Endothelial cell of umbilical vein (primary cell): ENCODE results near the gene XIAP. TPM values are rescaled to one million over a fixed set of nuclear protein-coding genes. Genes with fewer than 3 reads are reported as not detected.

Source experiments
- BruUV-seq: library from RNA; stranded (reverse); fragments of 400-500 nt; replicated peaks from 2 replicates; lab custom pipeline; 2021; lab: Mats Ljungman, UMichigan
- CTCF ChIA-PET: fragments of 300-600, 350-600 bp; sonication (Branson Sonifier 250); formaldehyde crosslinking; loops from one replicate; lab custom pipeline; 2021; ENCODE audit warnings: antibody characterized with exemption, inconsistent platforms; lab: Charles Lee
- POLR2A ChIA-PET: fragments of 300-600, 350-600 bp; sonication (Branson Sonifier 250); formaldehyde crosslinking; loops from one replicate; lab custom pipeline; 2021; ENCODE audit warnings: antibody characterized with exemption, inconsistent platforms; lab: Charles Lee
- DNase-seq: peaks from one replicate; pipeline ENCODE4 v3.0.0-alpha.2; 2011; ENCODE audit warnings: low read depth, low spot score
- FAIRE-seq: peaks from 2 replicates; lab custom pipeline; 2011; peaks lifted over from hg19 to GRCh38; lab: Jason Lieb, UNC
- H2AFZ ChIP-seq: 2 replicates; pipeline ENCODE4 v1.6.0; 2012; ENCODE audit warnings: low read depth, low read length, control low read depth, inconsistent platforms
- H3K27ac ChIP-seq: 2 replicates; pipeline ENCODE4 v1.5.1; 2011; ENCODE audit warnings: low read depth, mild to moderate bottlenecking, control low read depth, low read length, moderate library complexity; ENCODE audit not compliant: insufficient read depth
- H3K27me3 ChIP-seq, 2 experiments: 2 replicates each; pipeline versions ENCODE4 v1.6.0 to v1.6.1; 2011; ENCODE audit warnings: low read length in 2 of 2, mixed read lengths in 1 of 2; ENCODE audit not compliant: control insufficient read depth in 2 of 2, insufficient read depth in 2 of 2
- H3K36me3 ChIP-seq, 2 experiments: 2 replicates in 1 of 2; 3 replicates in 1 of 2; pipeline ENCODE4 v1.5.1; 2011; ENCODE audit warnings: low read length in 2 of 2, mild to moderate bottlenecking in 1 of 2, moderate library complexity in 1 of 2; ENCODE audit not compliant: control insufficient read depth in 2 of 2, insufficient read depth in 2 of 2; ENCODE audit errors: extremely low read depth in 1 of 2
- H3K4me1 ChIP-seq: 3 replicates; pipeline ENCODE4 v1.5.1; 2011; ENCODE audit warnings: mild to moderate bottlenecking, low read length; ENCODE audit not compliant: control insufficient read depth, insufficient read depth; ENCODE audit errors: extremely low read depth
- H3K4me2 ChIP-seq: 2 replicates; pipeline ENCODE4 v1.6.1; 2011; ENCODE audit warnings: low read length, control low read depth, mixed read lengths; ENCODE audit not compliant: insufficient read depth
- H3K4me3 ChIP-seq, 3 experiments: fragments of 200-600 bp in 1 of 3; sonication (generic), shearing (Covaris generic) in 1 of 3; replicated peaks in 1 of 3; 2 replicates each; pipeline ENCODE4 v1.5.1; 2011 to 2016; ENCODE audit warnings: control low read depth in 3 of 3, low read length in 3 of 3, mild to moderate bottlenecking in 2 of 3, inconsistent platforms in 1 of 3, low read depth in 1 of 3, moderate library complexity in 1 of 3; ENCODE audit not compliant: insufficient read depth in 1 of 3
- H3K79me2 ChIP-seq: 2 replicates; pipeline ENCODE4 v1.6.0; 2012; ENCODE audit warnings: low read length, inconsistent platforms; ENCODE audit not compliant: control insufficient read depth, insufficient read depth
- H3K9ac ChIP-seq: replicated peaks from 2 replicates; pipeline ENCODE3; 2011; ENCODE audit warnings: low read length, control low read depth; ENCODE audit not compliant: insufficient read depth; ENCODE audit errors: extremely low read depth
- H3K9me1 ChIP-seq: replicated peaks from 3 replicates; pipeline ENCODE4 v1.6.0; 2011; ENCODE audit warnings: mild to moderate bottlenecking, low read length; ENCODE audit not compliant: control insufficient read depth, insufficient read depth; ENCODE audit errors: extremely low read depth
- H3K9me3 ChIP-seq: replicated peaks from 2 replicates; pipeline ENCODE4 v1.5.1; 2012; ENCODE audit warnings: low read length, inconsistent platforms; ENCODE audit not compliant: control insufficient read depth, insufficient read depth
- H4K20me1 ChIP-seq: replicated peaks from 2 replicates; pipeline ENCODE3; 2011; ENCODE audit warnings: mild to moderate bottlenecking, low read length; ENCODE audit not compliant: control insufficient read depth, insufficient read depth; ENCODE audit errors: extremely low read depth
- CTCF ChIP-seq, 2 donors: IDR thresholded peaks; 1 replicate in 1 of 2; 2 replicates in 1 of 2; pipeline ENCODE4 v1.5.1; 2011; ENCODE audit warnings: low read length in 2 of 2, mild to moderate bottlenecking in 2 of 2, moderate library complexity in 2 of 2, control low read depth in 1 of 2, inconsistent platforms in 1 of 2, low read depth in 1 of 2; ENCODE audit not compliant: insufficient read depth in 1 of 2; ENCODE audit errors: extremely low read depth in 1 of 2
- EZH2 ChIP-seq: IDR thresholded peaks from 2 replicates; pipeline ENCODE4 v1.6.1; 2012; ENCODE audit warnings: borderline replicate concordance, low read depth, mild to moderate bottlenecking, moderate library complexity, low read length, inconsistent platforms; ENCODE audit not compliant: severe bottlenecking
- FOS ChIP-seq: IDR thresholded peaks from 2 replicates; pipeline ENCODE4 v1.6.1; 2011; ENCODE audit warnings: mild to moderate bottlenecking, low read length, moderate library complexity, borderline replicate concordance; ENCODE audit not compliant: insufficient read depth
- GATA2 ChIP-seq: IDR thresholded peaks from 2 replicates; pipeline ENCODE4 v1.7.0; 2011; ENCODE audit warnings: low read depth, mild to moderate bottlenecking, moderate library complexity, mixed read lengths, low read length; ENCODE audit not compliant: insufficient read length, insufficient read depth
- JUN ChIP-seq: IDR thresholded peaks from 2 replicates; pipeline ENCODE4 v1.6.1; 2011; ENCODE audit warnings: borderline replicate concordance, low read depth; ENCODE audit not compliant: insufficient read length, insufficient read depth
- MAX ChIP-seq: IDR thresholded peaks from 2 replicates; pipeline ENCODE4 v1.6.1; 2011; ENCODE audit not compliant: insufficient read depth, insufficient read length
- MYC ChIP-seq: IDR thresholded peaks from one replicate; pipeline ENCODE4 v1.6.1; 2011; ENCODE audit warnings: mild to moderate bottlenecking, low read depth, low read length
- POLR2A ChIP-seq: IDR thresholded peaks from 2 replicates; pipeline ENCODE4 v1.6.1; 2012; ENCODE audit warnings: low read depth, mild to moderate bottlenecking, control low read depth, low read length
- POLR2AphosphoS5 ChIP-seq: IDR thresholded peaks from 2 replicates; pipeline ENCODE4 v1.6.1; 2012; ENCODE audit warnings: low read depth, mild to moderate bottlenecking, control low read depth, low read length, moderate library complexity; ENCODE audit not compliant: insufficient read depth
- dilution Hi-C: fragments of 300-500 bp; cut with MboI; formaldehyde crosslinking; loops from one replicate; pipeline ENCODE4 v1.15.0; 2019; ENCODE audit warnings: low sequenced_read_pairs; ENCODE audit not compliant: extremely low pct_ligation_motif_present
- intact Hi-C: fragments of 100-400 bp; cut with micrococcal nuclease; formaldehyde crosslinking; loops from one replicate; pipeline ENCODE4 v1.10.0; 2022
- polyA plus RNA-seq, 4 experiments: library from polyadenylated mRNA; depleted of rRNA in 3 of 4; stranded (reverse) in 3 of 4; unstranded in 1 of 4; fragments of >200 nt; gene quantifications; 2 replicates each; pipeline versions ENCODE4 v1.2.1 to v1.2.3, GENCODE V29; 2011 to 2012; ENCODE audit warnings: missing spikeins in 1 of 4
- small RNA-seq: library from RNA; depleted of rRNA; stranded (forward); fragments of <200 nt; gene quantifications from one replicate; pipeline ENCODE3, GENCODE V24; 2012; ENCODE audit warnings: low replicate concordance, low read depth; ENCODE audit not compliant: insufficient read depth, insufficient read length
- total RNA-seq: library from RNA; stranded (reverse); gene quantifications from 2 replicates; pipeline ENCODE4 v1.2.3, GENCODE V29; 2021

XIAP gene
- total and polyA plus RNA-seq, 2 donors (not counting 3 experiments of a cell fraction or from before 2014, with no cell fraction given) = 8.1 to 38.3 TPM

- Histone ChIP-seq H3K4me2 (peak overlapping the region; percentile 96), H3K4me3 (peak overlapping the region; percentile 56 to 98 (median 95)), H3K4me1 (peaks cover 21% of the 10 kb centered on the region), H3K9me3 (no peaks in the 10 kb centered on the region), H3K36me3 (no peaks in the 10 kb centered on the region), H3K27ac (peak overlapping the region; percentile 99), H4K20me1 (no peaks in the 10 kb centered on the region), H2AFZ (no peak overlapping the region), H3K27me3 (no peaks in the 10 kb centered on the region), H3K79me2 (peaks cover 67% of the 10 kb centered on the region), H3K9me1 (no peaks in the 10 kb centered on the region), H3K9ac (peak overlapping the region; percentile 100)
- peak; percentile 89 for FAIRE-seq
- dilution Hi-C loops = no loop called here
- ChIA-PET POLR2A (no interaction called here), CTCF (interaction anchor here (1.0 to 1.9 kb wide), 4 partner anchors 10 to 130 kb away, joined by 3 to 11 read pairs (median 6); no protein-coding TSS in a partner anchor)
- TSS peak; percentile 15 for BruUV-seq
- intact Hi-C loops = loop anchor here (1.0 to 10.0 kb wide), 3 partner anchors 103 to 252 kb away; partner anchors contain the start of gene XIAP
- TF ChIP-seq JUN (no peak), GATA2 (no peak), MAX (no peak), EZH2 (no peak), MYC (no peak), CTCF (IDR thresholded peaks at IDR 0.05; ENCODE audit: extremely low read depth in 1 of 2, insufficient read depth in 1 of 2, low read depth in 1 of 2, low read length in 2 of 2) (no peak), FOS (no peak), POLR2A (no peak), POLR2AphosphoS5 (no peak)
- peak; percentile 93 for DNase-seq
Observed at GRCh38 chrX:123962794-123963373, 103.0 kb downstream of the XIAP start.

Small RNAs within 50 kb of the gene (small RNA-seq; reads per million reads assigned to genes)
- gene RF00019 (not detected), gene RN7SL190P (not detected), gene RNU6-122P (not detected)

Other genes starting within 250 kb of the XIAP start
- 67.8 and 72.9 TPM in 2 replicates for gene THOC2, start 127.0 kb upstream of the XIAP start, total RNA-seq
- gene THOC2, start 127.0 kb upstream of the XIAP start, polyA plus RNA-seq = 19.0 and 26.0 TPM in 2 replicates
- gene STAG2, start 101.7 kb downstream of the XIAP start, total RNA-seq = 52.3 and 55.9 TPM in 2 replicates
- 9.1 and 12.7 TPM in 2 replicates for gene STAG2, start 101.7 kb downstream of the XIAP start, polyA plus RNA-seq